Large intestine (tissue), 3 donors: ENCODE results near the gene SOX10. TPM values are rescaled to one million over a fixed set of nuclear protein-coding genes. Genes with fewer than 3 reads are reported as not detected.
"Not testable (repeated sequence)": the region's sequence is repeated elsewhere in the genome, so short reads cannot be mapped to it uniquely, and the experiment has no call there.

Source experiments
- DNase-seq, 2 donors: peaks; one replicate each; pipeline versions ENCODE4 v3.0.0 to v3.0.0-alpha.2; 2013
- H3K27ac ChIP-seq: one replicate; pipeline ENCODE4 v1.5.1; 2013; ENCODE audit warnings: low read length
- H3K27me3 ChIP-seq: 2 replicates; pipeline ENCODE4 v1.6.1; 2013; ENCODE audit warnings: low read length; ENCODE audit not compliant: control insufficient read depth, insufficient read depth
- H3K36me3 ChIP-seq: 2 replicates; pipeline ENCODE4 v1.6.1; 2013; ENCODE audit warnings: low read length; ENCODE audit not compliant: control insufficient read depth, insufficient read depth
- H3K4me1 ChIP-seq: one replicate; pipeline ENCODE4 v1.6.1; 2013; ENCODE audit warnings: low read length; ENCODE audit not compliant: control insufficient read depth, insufficient read depth
- H3K4me3 ChIP-seq: one replicate; pipeline ENCODE4 v1.5.1; 2013; ENCODE audit warnings: low read length
- H3K9me3 ChIP-seq: one replicate; pipeline ENCODE4 v1.6.1; 2013; ENCODE audit warnings: mild to moderate bottlenecking, low read depth, low read length, moderate library complexity; ENCODE audit not compliant: control insufficient read depth
- WGBS: methylation state at CpG from one replicate; pipeline ENCODE4 v1.1.5; 2013; ENCODE audit warnings: low lambda C conversion rate; ENCODE audit not compliant: insufficient coverage; 5-methylcytosine and 5-hydroxymethylcytosine counted together
- polyA plus RNA-seq: library from polyadenylated mRNA; unstranded; fragments of 120-200 nt; gene quantifications from one replicate; pipeline ENCODE4 v1.2.1, GENCODE V29; 2013

Gene SOX10
- polyA plus RNA-seq, 1 donor, result 8.8 TPM

DNA sequence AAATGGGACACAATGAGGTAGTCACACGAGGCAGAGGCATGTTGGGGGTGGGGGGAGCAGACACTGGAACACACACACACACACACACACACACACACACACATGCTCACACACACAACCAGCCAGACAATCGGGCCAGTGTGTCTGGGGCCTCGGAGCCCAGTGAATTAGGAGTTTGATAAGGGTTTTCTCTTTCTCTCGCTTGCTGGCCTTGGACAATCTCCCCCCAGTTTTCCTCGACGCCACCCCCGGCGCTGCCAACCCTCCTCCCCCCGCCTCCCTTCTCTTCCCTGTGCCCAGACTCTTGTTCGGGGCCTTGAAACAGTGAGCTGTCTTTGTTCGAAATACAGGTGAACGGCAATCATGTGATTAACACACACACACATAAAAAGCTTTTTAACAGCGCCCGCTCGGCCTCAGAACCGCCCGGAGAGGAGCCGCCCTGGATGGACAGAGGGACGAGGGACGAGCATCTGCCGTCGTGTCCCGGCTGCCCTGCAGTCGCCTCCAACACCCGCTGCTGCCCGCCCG is 1.5 kb upstream of the SOX10 start:
- Histone ChIP-seq H3K4me3 (no peak overlapping the region), H3K27me3 (peaks cover 16% of the 10 kb centered on the region), H3K36me3 (no peaks in the 10 kb centered on the region), H3K9me3 (peaks cover 6% of the 10 kb centered on the region), H3K4me1 (peaks cover 23% of the 10 kb centered on the region), H3K27ac (no peak overlapping the region)
- no peak for DNase-seq
- WGBS, result no CpG with 5 or more reads among the region's 27 CpGs

DNA sequence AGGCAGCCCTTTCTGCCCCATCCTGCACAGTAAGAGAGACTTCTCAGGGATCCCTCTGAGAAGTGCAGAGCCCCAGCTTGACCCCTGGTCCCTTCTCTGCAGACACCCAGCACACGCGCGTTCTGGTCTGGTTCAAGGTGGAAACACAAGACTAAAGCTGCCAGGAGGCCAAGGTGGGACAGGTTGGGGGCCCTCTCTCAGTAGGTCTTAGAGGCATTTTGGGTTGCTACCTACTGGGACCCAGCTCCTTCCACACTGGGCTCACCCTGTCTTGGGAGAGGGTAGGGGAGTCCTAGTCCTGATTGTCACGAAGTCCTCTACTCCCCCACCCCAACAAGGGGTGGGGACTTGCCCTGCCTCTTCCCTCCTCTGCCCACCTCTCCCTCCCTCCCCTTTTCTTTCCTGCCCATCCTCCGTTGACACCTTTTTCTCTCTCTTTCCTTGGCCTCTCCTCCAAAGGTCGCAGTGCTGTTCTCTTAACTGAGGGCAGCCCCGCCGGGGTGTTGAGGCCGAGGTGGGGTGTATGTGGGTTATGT is 763 bp upstream of the SOX10 start:
- H3K4me3 ChIP-seq, result no peak overlapping the region
- WGBS, result no CpG with 5 or more reads among the region's 9 CpGs

DNA sequence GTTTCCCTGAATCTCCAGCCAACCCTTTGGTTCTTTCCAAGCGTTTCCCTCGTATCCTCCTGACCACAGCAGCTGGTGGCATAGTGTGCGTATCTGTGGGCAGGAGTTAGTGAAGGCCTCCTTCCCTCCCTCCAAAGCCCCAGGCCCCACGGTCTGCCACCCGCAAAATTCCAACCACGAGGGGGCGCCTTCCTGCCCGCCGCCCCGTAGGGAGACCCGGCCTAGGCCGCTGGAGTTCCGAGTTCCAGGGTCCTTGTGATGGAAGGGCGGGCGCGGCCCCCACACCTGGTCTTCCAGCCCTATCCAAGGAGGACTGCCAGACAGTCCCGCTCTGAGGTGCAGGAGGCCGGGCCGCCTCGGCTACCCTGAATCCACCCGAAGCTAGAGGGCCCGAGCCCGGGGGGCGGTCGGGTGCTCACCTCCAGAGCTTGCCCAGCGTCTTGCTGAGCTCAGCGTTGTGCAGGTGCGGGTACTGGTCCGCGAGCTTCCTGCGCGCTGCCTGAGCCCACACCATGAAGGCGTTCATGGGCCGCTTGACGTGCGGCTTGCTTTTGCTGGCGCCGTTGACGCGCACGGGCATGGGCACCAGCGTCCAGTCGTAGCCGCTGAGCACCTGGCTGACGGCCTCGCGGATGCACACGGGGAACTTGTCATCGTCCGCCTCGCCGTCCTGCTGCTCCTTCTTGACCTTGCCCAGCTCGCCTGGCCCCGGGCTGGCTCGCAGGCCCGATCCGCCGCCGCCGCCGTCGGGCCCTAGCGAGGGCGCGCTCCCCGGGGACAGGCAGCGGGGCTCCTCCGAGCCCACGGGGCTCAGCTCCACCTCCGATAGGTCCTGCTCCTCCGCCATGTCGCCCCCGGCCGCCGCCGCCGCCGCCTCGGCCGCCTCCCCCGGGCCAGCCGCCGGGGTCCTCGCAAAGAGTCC is 1.2 kb downstream of the SOX10 start:
- Histone ChIP-seq H3K27me3 (peaks cover 16% of the 10 kb centered on the region), H3K27ac (peak overlapping the region; percentile 69), H3K4me1 (peaks cover 27% of the 10 kb centered on the region), H3K9me3 (peaks cover 6% of the 10 kb centered on the region), H3K4me3 (peak overlapping the region; percentile 11), H3K36me3 (no peaks in the 10 kb centered on the region)
- no peak for DNase-seq
- no CpG with 5 or more reads among the region's 84 CpGs for WGBS

More for the DNA sequence above, 763 bp upstream of the SOX10 start:
- H3K9me3 ChIP-seq, result peaks cover 6% of the 10 kb centered on the region
- H3K36me3 ChIP-seq, result no peaks in the 10 kb centered on the region
- H3K4me1 ChIP-seq, result peaks cover 27% of the 10 kb centered on the region
- H3K27ac ChIP-seq, result no peak overlapping the region
- DNase-seq, result no peak
- H3K27me3 ChIP-seq, result peaks cover 16% of the 10 kb centered on the region

DNA sequence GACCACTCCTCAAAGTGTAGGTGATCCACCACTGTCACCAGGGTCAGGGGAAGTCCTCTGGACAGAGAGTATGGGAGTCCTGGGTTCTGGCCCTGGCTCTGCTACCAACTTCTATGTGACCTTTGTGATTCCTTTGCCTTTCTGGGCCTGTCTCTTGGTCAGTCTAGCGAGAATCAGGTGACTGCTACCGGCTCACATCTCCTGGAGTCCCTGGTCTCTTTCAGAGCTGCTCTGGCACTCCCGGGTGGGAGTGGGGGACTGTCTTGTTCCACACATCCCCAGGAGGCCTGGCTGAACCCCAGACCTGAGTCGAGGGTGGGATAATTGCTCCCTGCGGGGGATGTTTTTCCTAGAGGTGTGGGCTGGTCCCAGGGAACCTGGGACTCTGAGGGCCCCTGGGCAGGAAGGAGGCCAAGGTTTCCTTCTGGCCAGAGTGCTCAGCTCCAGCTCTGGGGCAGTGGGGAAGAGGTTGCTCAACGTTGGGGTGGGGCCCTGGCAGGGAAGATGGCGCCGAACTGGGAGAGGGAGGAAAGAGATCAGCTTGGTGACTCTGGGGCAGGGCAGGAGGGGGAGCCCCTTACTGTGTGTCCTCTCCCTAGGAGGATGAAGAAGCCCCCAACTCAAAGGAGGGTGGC is 2.1 kb downstream of the SOX10 start:
- Histone ChIP-seq H3K27me3 (peaks cover 16% of the 10 kb centered on the region), H3K4me3 (no peak overlapping the region), H3K9me3 (peaks cover 6% of the 10 kb centered on the region), H3K27ac (peak overlapping the region; percentile 69), H3K36me3 (no peaks in the 10 kb centered on the region), H3K4me1 (peaks cover 27% of the 10 kb centered on the region)
- DNase-seq, result peak; percentile 46 to 72
- 80% methylated on average over 1 of the region's 8 CpGs for WGBS

DNA sequence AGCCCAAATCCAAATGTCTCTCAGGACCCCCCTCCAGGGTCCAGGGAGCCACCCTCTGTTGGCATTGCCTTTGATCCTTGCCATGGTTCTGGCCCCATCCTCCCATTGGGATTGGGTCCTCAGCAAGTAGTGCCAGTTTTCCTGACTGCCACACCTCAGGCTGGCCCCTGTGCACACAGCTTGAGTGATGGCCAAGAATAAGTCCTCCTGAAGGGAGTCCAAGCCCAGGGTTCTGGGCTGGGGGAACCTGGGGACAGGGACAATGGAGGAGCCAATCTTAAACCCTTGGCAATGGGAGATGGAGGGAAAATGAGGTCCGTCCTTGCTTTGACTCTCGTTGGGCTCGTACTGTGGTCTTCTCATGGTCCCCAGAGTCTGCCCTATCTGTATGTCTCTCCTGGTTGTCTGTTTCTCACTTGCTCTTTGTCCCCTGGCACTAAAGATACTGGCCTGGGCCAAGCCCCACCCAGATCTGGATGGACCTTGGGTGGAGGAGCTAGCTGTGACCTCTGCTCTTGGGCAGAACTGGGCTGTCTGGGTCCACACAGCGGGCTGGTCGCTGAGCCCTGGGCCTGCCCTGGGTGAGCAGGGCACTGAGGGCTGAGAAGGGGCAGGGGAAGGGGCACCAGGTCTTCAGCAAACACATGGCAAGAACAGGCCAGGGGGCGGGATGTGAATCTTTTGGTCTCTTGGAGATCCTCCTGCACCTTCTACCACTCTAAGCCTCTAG is 2.9 kb downstream of the SOX10 start:
- Histone ChIP-seq H3K4me3 (no peak overlapping the region), H3K9me3 (peaks cover 6% of the 10 kb centered on the region), H3K27ac (peak overlapping the region; percentile 69), H3K36me3 (no peaks in the 10 kb centered on the region), H3K4me1 (peaks cover 27% of the 10 kb centered on the region), H3K27me3 (peaks cover 16% of the 10 kb centered on the region)
- peak; percentile 70 to 77 for DNase-seq
- no CpG with 5 or more reads among the region's 6 CpGs for WGBS

DNA sequence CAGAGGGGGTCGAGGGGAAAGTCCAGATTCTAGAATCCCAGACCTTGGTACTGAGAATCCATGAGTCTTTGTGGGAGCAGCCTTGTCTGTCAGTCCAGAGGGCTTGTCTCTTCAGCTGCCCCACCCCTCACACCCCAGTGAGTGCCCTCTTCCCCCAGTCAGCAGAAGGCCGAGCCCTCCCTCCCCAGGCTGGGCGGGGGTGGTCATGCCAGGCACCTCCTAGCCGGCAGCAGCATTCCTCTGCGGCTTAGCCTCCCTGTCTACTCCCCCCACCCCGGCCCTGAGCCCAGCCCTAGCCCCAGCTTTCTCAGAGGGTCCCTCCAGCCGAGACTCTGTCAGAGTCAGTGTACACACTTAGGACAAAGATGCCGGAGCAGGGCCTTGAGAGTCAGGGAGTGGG is 4.6 kb downstream of the SOX10 start:
- no CpG with 5 or more reads among the region's 8 CpGs for WGBS
- Histone ChIP-seq H3K27me3 (peaks cover 16% of the 10 kb centered on the region), H3K4me3 (no peak overlapping the region), H3K36me3 (no peaks in the 10 kb centered on the region), H3K27ac (no peak overlapping the region), H3K9me3 (peaks cover 6% of the 10 kb centered on the region), H3K4me1 (peaks cover 27% of the 10 kb centered on the region)
- no peak for DNase-seq

DNA sequence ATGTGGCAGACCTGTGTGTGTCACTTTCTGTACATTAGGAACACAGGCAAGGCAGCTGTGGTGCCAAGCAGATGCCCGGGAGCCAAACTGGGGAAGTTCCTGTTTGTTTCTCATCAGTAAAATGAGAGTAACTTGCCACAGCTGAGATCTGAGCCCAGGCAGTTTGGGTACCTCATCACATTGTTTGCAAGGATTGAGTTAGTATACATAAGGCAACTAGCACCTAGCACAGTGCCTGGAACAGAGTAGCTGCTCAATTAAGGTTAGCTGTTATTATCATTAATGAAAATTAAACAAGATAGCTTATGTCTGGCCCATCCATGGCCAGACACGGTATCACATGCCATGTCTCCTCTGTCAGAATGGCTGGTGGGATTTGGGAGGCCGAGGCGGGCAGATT is 7.8 kb downstream of the SOX10 start:
- peaks cover 11% of the 10 kb centered on the region for H3K4me1 ChIP-seq
- no peak overlapping the region for H3K27ac ChIP-seq
- no CpG with 5 or more reads among the region's 4 CpGs for WGBS
- H3K9me3 ChIP-seq, result no peaks in the 10 kb centered on the region
- no peak for DNase-seq
- no peaks in the 10 kb centered on the region for H3K27me3 ChIP-seq
- H3K4me3 ChIP-seq, result no peak overlapping the region
- peaks cover 12% of the 10 kb centered on the region for H3K36me3 ChIP-seq

DNA sequence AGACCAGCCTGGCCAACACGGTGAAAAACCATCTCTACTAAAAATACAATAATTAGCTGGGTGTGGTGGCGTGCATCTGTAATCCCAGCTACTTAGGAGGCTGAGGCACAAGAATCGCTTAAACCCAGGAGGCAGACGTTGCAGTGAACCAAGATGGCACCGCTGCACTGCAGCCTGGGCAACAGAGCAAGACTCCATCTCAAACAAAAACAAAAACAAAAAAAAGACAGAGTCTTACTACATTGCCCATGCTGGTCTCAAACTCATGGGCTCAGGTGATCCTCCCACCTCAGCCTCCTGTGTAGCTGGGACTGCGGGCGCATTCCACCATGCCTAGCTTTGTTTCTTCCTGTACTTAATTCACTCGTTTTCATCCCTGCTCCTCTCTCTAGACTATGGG is 8.3 kb downstream of the SOX10 start:
- not testable (repeated sequence) for H3K27ac ChIP-seq, H3K4me1 ChIP-seq, H3K27me3 ChIP-seq, H3K9me3 ChIP-seq, H3K4me3 ChIP-seq, DNase-seq
- no CpG with 5 or more reads among the region's 8 CpGs for WGBS
- H3K36me3 ChIP-seq, result peaks cover 12% of the 10 kb centered on the region

DNA sequence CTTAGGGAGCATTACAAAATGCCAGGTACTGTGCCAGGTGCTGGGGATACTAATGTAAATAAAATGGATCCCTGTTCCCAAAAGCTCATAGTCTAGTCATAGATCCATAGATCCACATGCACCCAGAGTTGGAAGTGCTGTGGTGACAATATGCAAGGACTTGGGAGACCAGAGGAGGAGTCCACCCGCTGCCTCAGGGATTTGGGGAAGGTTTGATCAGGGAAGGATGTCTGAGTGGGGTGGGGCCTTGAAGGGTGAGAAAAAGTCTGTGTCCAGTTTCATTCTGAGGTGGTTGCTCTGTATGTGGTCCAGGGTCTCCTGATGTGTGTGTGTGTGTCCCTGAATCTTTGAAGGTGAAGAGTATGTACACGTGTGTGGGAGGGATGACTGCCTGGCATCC is 9.2 kb downstream of the SOX10 start:
- no peaks in the 10 kb centered on the region for H3K9me3 ChIP-seq
- H3K4me1 ChIP-seq, result no peaks in the 10 kb centered on the region
- no peak for DNase-seq
- peaks cover 12% of the 10 kb centered on the region for H3K36me3 ChIP-seq
- no peaks in the 10 kb centered on the region for H3K27me3 ChIP-seq
- WGBS, result no CpG with 5 or more reads among the region's 2 CpGs
- H3K4me3 ChIP-seq, result no peak overlapping the region
- no peak overlapping the region for H3K27ac ChIP-seq
